T1000 (cell line): ENCODE measurements around the gene MRPL17.

Experiments
- DNase-seq: peaks from one replicate; lab custom pipeline; 2025; ENCODE audit warnings: mixed read lengths; lab: John Stamatoyannopoulos, UW

MRPL17 gene

GRCh38 chr11:6654281-6655019, 28.7 kb downstream of the MRPL17 start:
- no peak for DNase-seq

DNA sequence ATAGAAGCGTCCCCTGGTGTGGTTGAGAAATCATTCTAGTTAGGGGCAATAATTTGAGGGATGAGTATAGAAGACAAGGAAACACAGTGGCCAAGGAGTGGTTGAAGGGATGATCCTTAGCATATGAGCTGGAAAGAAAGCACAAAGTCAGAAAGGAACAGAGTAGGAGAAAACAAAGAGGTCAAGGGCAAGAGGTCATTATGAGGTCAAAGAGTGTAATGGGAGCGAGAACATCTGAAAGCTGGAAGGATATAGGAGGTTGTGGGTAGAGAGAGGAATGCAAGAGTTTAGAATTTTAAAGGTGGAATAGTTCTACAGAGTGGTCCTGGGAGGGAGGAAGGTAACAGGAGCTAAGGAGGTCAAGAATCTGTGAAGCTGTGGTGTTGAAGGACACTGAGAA, 29.5 kb downstream of the MRPL17 start:
- no peak for DNase-seq

DNA sequence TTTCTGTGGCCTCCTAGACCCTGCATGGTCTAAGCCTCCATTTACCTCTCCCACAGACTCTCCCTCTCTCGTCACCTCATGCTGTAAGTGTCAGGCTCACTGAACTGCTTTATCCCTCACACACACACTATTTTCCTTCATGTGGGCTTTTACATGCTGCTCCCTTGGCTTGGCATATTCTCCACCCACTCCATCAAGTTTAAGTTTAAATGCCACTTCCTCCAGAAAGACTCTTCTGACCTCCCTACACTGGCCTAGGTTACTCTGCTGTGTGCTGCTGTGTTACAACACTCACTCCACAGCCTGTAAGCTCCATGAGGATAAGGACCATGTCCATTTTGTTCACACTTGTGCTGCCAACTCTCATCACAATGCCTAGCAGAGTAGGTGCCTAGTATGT, 30.0 kb downstream of the MRPL17 start:
- DNase-seq: no peak

DNA sequence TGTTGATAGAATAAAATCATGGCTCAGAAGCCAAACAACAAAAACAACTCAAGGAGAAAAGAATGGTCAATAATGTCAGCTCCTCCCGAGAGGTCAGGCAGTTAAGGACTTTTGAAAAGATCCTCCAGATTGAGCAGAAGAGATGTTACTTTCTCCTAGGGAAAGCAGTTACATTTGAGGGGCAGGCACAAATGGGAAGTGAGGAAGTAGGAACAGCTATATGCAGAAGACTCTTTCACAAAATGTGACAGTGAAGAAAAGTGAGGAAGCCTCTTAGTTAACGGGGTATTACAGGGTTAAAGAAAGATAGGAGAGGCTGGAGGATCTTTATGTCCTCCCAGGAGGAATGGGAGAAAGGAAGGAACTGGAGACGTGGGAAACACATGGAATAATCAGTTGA, 31.0 kb downstream of the MRPL17 start:
- no peak for DNase-seq

DNA sequence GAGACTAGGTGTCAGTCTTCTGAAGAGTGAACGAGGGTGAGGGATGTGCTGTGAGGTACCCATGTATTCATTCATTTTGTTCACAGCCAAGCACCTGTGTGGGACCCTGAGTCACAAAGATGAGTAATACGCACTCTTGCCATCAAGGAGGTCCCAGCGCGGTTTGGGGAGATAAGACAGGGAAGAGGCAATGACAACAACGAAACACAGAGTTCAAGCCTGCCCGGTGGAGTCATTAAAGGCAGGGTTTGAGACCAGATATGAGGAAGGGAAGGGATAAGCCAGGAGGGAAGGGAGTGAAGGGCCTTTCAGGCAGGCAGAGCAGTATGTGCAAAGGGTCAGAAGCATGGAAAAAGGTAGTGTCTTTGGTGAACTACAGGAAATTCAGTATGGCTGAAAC, 32.2 kb downstream of the MRPL17 start:
- no peak for DNase-seq

DNA sequence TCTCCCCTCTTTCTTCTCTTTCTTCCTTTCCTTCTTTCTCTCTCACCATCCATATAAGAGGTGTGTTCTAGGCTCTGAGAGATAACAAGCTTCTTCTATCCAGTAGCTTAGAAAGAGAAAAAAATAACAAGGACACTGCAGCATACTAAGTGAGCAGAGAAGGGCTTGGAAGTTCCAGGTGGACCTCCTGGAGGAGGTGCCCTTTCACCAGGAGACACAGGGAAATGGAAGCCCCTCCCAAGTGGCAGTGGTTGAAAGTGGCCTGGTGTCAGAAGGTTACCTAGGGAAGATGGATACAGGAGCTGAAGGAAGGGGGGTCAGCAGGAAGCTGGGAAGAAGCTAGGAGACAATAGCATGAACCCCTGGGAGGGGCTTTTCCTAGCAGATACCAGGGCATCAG, 33.0 kb downstream of the MRPL17 start:
- no peak for DNase-seq

DNA sequence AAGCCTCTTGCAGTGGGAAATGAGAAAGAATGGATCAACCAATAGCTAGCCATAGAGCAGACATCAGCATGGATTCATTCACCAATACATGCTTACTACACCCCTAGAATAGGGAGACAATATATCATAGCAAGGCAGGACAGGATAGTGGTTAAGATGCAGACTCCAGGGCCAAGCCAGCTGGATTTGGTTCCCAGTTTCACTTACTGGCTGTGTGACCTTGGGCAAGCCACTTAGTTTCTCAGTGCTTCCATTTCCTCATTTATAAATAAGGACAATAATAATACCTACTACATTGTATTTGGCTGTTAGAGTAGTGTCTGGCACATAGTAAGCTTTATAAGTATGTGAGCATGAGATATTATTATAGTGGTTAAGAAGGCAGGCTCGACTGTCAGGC, 34.6 kb downstream of the MRPL17 start:
- DNase-seq: no peak

DNA sequence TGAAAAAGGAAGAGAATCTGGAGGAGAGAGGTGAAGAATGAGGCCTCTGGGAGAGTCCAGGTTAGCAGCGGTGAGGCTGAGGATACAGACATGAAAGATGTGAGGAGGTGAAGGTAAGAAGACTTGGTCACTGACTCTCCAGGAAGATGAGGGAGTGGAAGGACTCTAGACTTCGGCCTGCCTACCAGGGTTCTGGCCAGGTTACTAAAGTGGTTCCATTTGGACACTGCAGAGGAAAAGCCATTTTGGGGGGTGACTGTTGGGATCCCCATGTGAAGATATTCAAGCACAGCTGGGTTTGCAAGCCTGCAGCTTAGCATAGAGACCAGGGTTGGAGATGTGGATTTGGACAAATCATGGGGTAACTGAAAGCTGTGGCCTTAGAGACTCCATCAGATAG, 35.3 kb downstream of the MRPL17 start:
- DNase-seq: no peak

DNA sequence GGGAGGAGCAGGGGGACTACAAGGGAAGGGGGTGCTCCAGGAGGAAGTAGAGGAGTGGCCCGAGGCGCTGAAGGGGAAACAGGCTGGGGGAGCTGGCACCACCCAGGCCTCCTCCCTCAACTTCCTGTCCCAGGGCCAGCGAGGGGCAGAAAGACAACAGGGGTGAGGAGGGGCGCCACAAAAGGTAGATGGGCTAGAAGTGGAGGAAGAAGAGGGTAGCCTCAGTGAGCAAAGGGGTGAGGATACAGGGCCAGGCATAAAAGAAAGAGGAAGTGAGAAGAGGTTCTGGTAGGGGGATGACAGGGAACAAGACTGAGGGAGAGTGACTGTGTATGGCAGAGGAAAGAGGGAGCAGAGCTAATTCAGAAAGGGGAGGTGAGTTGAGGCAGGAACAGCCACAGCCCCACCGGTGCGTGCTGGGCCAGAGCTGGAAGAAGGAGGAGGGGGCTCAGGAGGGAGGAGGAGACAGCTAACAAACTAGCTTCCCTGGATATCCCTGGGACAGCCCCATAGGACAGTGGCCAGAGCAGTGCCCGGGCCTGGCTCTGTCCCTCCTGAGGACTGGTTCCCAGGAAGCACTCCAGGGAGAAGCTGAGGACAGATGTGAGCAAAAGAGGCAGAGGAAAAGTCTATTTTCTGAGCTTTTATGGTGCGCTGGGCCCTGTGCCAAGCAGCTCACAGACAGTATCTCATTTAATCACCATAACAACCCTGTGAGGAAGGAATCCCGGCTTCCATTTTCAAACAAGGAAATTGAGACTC, 36.0 kb downstream of the MRPL17 start:
- DNase-seq: no peak

DNA sequence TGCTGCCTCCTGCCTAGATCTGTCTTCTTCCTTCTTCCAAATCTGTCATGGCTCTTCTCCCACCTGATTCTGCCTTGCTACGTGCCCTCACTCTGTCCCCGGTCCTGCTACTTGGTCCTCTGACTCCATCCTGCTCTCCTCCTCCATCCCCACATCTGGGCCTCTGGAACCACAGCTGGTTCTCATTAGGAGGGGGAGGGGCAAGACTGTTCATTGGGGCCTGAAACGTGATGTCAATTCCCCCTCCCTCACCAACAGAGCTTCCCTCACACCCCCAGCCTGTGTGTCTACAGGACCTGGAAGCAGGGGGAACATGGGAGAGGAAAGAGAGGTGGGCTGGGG, 36.6 kb downstream of the MRPL17 start:
- DNase-seq: no peak

DNA sequence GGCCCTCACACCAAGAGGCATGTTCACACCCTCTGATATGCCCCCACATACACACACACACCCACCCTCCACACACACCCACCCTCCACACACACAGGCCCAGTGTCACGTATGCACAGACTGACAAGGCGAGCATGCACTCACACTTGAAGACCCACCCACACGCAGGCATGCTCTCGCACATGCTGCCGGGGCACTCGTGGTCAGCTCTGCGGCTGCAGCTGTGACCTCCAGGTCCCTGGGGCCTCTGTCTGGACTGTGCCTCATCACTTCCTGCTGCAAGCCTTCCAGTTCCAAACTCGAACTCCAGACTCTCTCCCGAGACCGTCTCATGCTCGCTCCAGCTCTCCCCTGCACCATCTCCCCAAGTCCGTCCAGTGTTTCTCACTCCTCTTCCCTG, 37.1 kb downstream of the MRPL17 start:
- DNase-seq: no peak

GRCh38 chr11:6642957-6643356, 40.2 kb downstream of the MRPL17 start:
- no peak for DNase-seq

DNA sequence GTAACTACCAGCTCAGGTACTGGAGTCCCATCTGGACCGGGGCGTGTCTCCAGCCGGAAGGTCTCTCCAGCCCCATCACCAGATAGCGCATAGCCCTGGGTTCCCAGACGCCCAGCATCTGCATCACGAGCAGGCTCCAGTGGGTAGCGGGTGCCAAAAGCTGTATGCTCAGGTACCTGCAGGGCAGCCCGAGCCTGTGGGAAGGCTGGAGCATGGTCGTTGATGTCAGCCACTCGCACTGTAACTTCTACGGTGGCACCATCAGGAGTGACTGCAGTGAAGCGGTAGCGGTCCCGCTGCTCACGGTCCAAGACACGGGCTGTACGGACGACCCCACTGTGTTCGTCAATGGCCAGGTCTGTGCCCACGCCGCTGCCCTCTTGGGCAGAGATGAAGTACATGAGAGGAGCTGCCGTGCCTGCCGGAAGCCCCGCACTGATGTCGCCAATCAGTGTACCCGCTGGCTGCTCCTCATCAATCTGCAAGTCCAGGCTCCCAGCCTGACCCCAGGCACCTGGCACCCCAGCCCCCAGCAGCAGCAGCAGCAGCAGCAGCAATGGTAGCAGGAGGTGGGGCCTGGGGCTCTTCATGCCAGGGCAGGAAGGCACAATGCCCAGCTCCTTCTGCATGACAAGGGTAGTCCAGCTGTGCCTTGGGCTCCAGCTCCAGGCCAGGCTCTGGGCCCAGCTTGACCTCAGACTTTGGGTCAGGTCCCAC, 42.0 kb downstream of the MRPL17 start:
- DNase-seq: no peak

GRCh38 chr11:6640036-6640984, 42.8 kb downstream of the MRPL17 start:
- no peak for DNase-seq

DNA sequence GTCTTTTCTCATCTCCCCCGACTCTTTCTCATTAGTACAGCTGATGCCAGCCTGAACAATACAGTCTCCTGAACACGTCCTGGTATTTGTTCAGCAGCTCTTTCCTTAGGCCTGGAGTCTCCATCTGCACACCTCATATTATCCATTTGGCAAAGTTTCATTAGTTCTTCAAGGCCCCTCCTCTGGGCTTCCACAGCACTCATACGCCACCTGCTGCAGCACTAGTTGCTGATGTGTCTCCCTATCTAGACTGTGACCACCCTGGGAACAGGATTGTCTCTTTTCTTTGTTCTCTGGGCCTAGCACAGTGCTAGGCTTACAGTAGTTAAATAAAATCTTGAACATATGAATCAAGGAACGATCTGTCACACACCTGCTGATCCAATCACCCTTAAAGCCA, 44.7 kb downstream of the MRPL17 start:
- DNase-seq: no peak

GRCh38 chr11:6637871-6638270, 45.3 kb downstream of the MRPL17 start:
- DNase-seq: no peak

DNA sequence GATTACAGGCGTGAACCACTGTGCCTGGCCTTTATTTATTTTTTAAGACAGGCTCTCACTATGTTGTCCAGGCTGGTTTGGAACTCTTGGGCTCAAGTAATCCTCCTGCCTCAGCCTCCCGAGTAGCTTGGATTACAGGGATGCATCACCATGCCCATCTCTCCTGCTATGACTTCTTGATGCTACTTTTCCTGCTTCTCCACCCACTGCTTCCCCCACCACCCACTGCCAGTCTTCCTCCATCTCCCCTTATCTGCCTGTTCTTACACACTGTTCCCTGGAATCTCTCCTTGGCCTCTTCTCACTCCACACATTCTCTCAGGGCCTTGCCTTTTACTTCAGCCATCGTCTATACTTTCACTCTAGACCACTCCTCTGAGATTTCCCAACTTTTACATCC, 46.7 kb downstream of the MRPL17 start:
- DNase-seq: no peak

DNA sequence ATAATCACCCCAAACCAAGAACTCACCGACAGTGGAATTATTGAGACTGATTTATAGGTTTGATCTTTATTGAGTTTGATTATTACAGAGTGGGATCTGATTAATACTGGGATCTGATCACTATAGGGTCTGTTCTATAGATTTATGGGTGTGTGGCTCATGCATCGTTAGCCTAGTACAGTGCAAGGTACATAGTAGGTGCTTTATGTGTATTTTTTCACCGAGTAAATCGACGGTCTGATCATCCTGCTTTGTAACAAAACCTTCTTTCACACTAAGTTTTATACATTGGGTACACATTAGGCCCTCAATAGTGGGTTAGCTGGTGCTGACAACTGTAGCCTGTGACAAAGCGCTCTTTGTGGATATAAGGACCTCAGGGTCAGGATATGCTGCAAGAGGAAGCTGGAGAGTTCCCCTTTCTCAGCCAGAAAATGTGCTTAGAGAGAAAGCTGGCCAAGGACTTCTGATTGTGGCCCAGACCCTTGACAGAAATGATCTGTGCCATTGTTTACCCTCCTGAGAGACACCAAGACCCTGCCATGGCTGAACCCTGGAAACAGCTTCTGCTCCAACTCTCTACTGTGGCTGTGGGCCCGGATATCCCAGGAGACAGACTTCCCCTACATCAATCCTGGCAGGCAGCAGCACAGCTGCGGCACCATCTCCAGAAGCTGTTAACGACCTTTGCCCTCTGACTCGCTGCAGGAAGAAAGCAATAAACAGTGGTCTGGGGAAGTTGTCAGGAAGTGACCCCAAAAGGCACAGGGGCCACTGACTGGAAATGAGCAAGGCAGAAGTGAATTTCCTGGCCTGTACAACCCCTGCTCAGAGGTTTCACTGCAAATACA, 47.8 kb downstream of the MRPL17 start:
- no peak for DNase-seq

DNA sequence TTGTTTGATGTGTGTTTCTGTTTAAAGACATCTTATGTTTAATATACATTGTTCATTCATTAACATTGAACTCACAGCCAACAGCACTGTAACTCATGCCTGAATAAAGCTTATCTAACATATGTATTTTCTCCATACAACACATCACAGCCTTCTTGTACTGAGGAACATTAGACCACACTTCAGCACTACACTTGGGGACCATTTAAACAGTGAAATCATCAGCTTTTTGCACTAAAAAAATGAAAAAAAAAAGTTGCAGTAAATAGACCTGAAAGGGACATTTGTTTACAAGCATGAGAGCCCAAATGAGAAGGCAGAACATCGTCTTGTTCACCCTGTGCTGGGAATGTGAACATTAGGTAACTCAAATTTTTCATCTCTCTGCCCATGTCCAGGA, 48.6 kb downstream of the MRPL17 start:
- DNase-seq: no peak

- DNase-seq: no peak
Measured at GRCh38 chr11:6633422-6634408, 49.4 kb downstream of the MRPL17 start.
